ENCODE data around the gene C2. TPM values are rescaled to one million over a fixed set of nuclear protein-coding genes. Genes with fewer than 3 reads are reported as not detected.

C2 gene
- polyA plus RNA-seq, 1 experiment: 1.2 TPM

DNA sequence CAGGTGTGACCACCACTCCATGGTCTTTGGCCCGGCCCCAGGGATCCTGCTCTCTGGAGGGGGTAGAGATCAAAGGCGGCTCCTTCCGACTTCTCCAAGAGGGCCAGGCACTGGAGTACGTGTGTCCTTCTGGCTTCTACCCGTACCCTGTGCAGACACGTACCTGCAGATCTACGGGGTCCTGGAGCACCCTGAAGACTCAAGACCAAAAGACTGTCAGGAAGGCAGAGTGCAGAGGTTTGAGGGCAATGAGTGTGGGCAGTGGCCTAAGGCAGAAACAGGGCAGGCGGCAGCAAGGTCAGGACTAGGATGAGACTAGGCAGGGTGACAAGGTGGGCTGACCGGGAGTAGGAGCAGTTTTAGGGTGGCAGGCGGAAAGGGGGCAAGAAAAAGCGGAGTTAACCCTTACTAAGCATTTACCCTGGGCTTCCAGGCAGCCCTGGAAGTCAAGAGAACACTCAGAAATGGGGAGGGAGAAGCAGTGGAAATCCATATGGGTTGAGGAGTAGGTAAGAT lies 18.9 kb downstream of the C2 start:
- no peak for DNase-seq (ENCODE audit: low read depth)
- no peak overlapping the region for H3K4me3 ChIP-seq (ENCODE audit: low read depth, low read length)
- TF ChIP-seq, protein P1, sequence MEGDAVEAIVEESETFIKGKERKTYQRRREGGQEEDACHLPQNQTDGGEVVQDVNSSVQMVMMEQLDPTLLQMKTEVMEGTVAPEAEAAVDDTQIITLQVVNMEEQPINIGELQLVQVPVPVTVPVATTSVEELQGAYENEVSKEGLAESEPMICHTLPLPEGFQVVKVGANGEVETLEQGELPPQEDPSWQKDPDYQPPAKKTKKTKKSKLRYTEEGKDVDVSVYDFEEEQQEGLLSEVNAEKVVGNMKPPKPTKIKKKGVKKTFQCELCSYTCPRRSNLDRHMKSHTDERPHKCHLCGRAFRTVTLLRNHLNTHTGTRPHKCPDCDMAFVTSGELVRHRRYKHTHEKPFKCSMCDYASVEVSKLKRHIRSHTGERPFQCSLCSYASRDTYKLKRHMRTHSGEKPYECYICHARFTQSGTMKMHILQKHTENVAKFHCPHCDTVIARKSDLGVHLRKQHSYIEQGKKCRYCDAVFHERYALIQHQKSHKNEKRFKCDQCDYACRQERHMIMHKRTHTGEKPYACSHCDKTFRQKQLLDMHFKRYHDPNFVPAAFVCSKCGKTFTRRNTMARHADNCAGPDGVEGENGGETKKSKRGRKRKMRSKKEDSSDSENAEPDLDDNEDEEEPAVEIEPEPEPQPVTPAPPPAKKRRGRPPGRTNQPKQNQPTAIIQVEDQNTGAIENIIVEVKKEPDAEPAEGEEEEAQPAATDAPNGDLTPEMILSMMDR (IDR thresholded peaks at IDR 0.05; ENCODE audit: insufficient read depth, low read depth, low read length): no peak
- H3K27me3 ChIP-seq (ENCODE audit: control insufficient read depth, insufficient read depth, low read length): peaks cover 1% of the 10 kb centered on the region
- ChIA-PET CTCF (interaction anchor here (1.6 kb wide), 1 partner anchor 57 kb away, joined by 6 read pairs; no protein-coding TSS in a partner anchor), POLR2A (no interaction called here)
- peaks cover 3% of the 10 kb centered on the region for H3K36me3 ChIP-seq (ENCODE audit: control insufficient read depth, insufficient read depth, low read length)

DNA sequence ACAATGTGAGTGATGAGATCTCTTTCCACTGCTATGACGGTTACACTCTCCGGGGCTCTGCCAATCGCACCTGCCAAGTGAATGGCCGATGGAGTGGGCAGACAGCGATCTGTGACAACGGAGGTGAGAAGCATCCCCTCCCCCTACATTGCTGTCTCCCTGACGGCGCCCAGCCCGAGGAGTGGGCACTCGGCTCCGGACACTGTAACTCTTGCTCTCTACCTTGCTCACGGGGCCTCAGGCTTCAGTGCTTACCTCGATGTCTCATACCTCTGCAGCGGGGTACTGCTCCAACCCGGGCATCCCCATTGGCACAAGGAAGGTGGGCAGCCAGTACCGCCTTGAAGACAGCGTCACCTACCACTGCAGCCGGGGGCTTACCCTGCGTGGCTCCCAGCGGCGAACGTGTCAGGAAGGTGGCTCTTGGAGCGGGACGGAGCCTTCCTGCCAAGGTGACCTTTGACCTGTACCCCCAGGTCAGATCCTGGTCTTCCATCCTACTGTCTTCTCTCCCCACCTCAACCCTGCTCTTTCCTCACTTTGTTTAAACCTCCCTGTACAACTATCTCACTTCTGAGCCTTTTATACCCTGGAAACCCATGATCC lies 19.7 kb downstream of the C2 start:
- TF ChIP-seq, protein P1 (IDR thresholded peaks at IDR 0.05; ENCODE audit: insufficient read depth, low read depth, low read length): no peak
- CTCF ChIA-PET: no interaction called here
- DNase-seq (ENCODE audit: low read depth): no peak
- no peak overlapping the region for H3K4me3 ChIP-seq (ENCODE audit: low read depth, low read length)
- POLR2A ChIA-PET: no interaction called here
- H3K36me3 ChIP-seq (ENCODE audit: control insufficient read depth, insufficient read depth, low read length): peaks cover 8% of the 10 kb centered on the region
- peaks cover 1% of the 10 kb centered on the region for H3K27me3 ChIP-seq (ENCODE audit: control insufficient read depth, insufficient read depth, low read length)

DNA sequence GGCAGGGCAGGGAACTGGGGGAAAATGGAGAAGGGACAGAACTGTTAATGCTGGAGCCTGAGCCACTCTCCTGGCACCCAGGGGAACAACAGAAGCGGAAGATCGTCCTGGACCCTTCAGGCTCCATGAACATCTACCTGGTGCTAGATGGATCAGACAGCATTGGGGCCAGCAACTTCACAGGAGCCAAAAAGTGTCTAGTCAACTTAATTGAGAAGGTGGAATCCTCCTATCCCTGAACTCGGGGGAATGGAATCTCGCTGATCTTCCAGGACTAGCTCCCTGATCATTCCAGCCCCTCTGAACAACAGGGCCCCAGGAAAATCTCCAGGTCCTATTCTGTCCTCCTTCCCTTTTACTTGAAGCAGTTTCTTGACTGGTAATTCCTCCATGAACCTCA lies 20.3 kb downstream of the C2 start:
- ChIA-PET CTCF (no interaction called here), POLR2A (no interaction called here)
- Histone ChIP-seq H3K4me3 (ENCODE audit: low read depth, low read length) (no peak overlapping the region), H3K36me3 (ENCODE audit: control insufficient read depth, insufficient read depth, low read length) (peaks cover 8% of the 10 kb centered on the region), H3K27me3 (ENCODE audit: control insufficient read depth, insufficient read depth, low read length) (peaks cover 1% of the 10 kb centered on the region)
- no peak for DNase-seq (ENCODE audit: low read depth)
- TF ChIP-seq, protein P1 (IDR thresholded peaks at IDR 0.05; ENCODE audit: insufficient read depth, low read depth, low read length): no peak

DNA sequence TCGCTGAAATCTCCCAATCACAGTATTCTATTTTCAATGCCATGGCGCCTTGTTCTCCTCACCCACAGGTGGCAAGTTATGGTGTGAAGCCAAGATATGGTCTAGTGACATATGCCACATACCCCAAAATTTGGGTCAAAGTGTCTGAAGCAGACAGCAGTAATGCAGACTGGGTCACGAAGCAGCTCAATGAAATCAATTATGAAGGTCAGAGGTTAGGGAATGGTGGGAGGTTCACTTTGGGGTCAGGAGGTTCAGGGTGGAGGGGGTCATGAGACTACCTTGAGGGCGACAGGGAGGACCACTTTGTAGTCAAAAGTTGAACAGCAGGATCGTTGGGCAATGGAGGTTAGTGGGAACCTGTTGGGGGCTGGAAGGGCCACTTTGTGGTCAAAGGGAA lies 20.8 kb downstream of the C2 start:
- DNase-seq (ENCODE audit: low read depth): no peak
- POLR2A ChIA-PET: no interaction called here
- Histone ChIP-seq H3K4me3 (ENCODE audit: low read depth, low read length) (no peak overlapping the region), H3K36me3 (ENCODE audit: control insufficient read depth, insufficient read depth, low read length) (peaks cover 8% of the 10 kb centered on the region), H3K27me3 (ENCODE audit: control insufficient read depth, insufficient read depth, low read length) (no peaks in the 10 kb centered on the region)
- CTCF ChIA-PET: no interaction called here
- TF ChIP-seq, protein P1 (IDR thresholded peaks at IDR 0.05; ENCODE audit: insufficient read depth, low read depth, low read length): no peak

DNA sequence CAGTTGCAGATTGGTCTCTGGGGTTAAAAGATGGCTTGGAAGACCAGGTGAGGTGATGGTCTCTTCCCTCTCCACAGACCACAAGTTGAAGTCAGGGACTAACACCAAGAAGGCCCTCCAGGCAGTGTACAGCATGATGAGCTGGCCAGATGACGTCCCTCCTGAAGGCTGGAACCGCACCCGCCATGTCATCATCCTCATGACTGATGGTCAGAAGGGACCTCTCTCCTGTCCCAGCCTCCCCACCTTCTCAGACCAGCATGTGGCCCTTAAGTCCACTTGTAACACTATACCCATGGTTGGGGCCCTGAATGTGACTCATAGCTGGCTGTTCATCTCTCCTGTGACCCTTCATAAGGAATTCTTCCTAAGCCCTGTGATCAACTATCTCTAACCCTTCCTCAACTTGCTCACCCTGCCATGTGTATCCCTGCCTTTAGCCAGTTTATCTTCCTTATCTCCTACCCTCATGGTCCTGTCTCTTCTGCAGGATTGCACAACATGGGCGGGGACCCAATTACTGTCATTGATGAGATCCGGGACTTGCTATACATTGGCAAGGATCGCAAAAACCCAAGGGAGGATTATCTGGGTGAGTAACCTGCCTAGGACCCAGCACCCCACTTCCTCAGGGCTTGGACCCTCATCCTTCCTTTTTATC lies 21.4 kb downstream of the C2 start:
- Histone ChIP-seq H3K36me3 (ENCODE audit: control insufficient read depth, insufficient read depth, low read length) (peaks cover 8% of the 10 kb centered on the region), H3K27me3 (ENCODE audit: control insufficient read depth, insufficient read depth, low read length) (no peaks in the 10 kb centered on the region), H3K4me3 (ENCODE audit: low read depth, low read length) (no peak overlapping the region)
- CTCF ChIA-PET: no interaction called here
- DNase-seq (ENCODE audit: low read depth): no peak
- TF ChIP-seq, protein P1 (IDR thresholded peaks at IDR 0.05; ENCODE audit: insufficient read depth, low read depth, low read length): no peak
- POLR2A ChIA-PET: no interaction called here
